ENCODE results near the gene TCP1. TPM values are rescaled to one million over a fixed set of nuclear protein-coding genes. Genes with fewer than 3 reads are reported as not detected.

Gene TCP1
- total RNA-seq, 4 donors from 2014 or later, result 68.8 to 233 (median 135) TPM

- no peak for TF ChIP-seq CTCF (IDR thresholded peaks at IDR 0.05)
- TF ChIP-seq POLR2A (IDR thresholded peaks at IDR 0.05), result no peak
- peak in 1 of 3 donors; percentile 13 for DNase-seq
- no peak overlapping the region for H3K27ac ChIP-seq
- no peak overlapping the region for H3K4me3 ChIP-seq
- H3K4me1 ChIP-seq, result no peaks in the 10 kb centered on the region
- no peaks in the 10 kb centered on the region for H3K9me3 ChIP-seq
- no peaks in the 10 kb centered on the region for H3K27me3 ChIP-seq
- no peaks in the 10 kb centered on the region for H3K36me3 ChIP-seq
Observed at GRCh38 chr6:159813781-159814180, 24.4 kb upstream of the TCP1 start.

- TF ChIP-seq POLR2A (IDR thresholded peaks at IDR 0.05) (no peak), CTCF (IDR thresholded peaks at IDR 0.05) (no peak)
- Histone ChIP-seq H3K36me3 (no peaks in the 10 kb centered on the region), H3K4me3 (no peak overlapping the region), H3K27ac (no peak overlapping the region), H3K9me3 (no peaks in the 10 kb centered on the region), H3K4me1 (no peaks in the 10 kb centered on the region), H3K27me3 (no peaks in the 10 kb centered on the region)
- DNase-seq, result no peak
Observed at GRCh38 chr6:159809149-159809548, 19.7 kb upstream of the TCP1 start.

- TF ChIP-seq POLR2A (IDR thresholded peaks at IDR 0.05) (no peak), CTCF (IDR thresholded peaks at IDR 0.05) (no peak)
Observed at GRCh38 chr6:159808647-159809046, 19.2 kb upstream of the TCP1 start.

GRCh38 chr6:159807150-159807858, 17.9 kb upstream of the TCP1 start:
- Histone ChIP-seq H3K4me1 (no peaks in the 10 kb centered on the region), H3K36me3 (no peaks in the 10 kb centered on the region), H3K9me3 (no peaks in the 10 kb centered on the region), H3K27ac (no peak overlapping the region), H3K4me3 (no peak overlapping the region), H3K27me3 (no peaks in the 10 kb centered on the region)
- TF ChIP-seq POLR2A (IDR thresholded peaks at IDR 0.05), result no peak
- no peak for TF ChIP-seq CTCF (IDR thresholded peaks at IDR 0.05)
- peak in 1 of 3 donors; percentile 22 for DNase-seq

More at GRCh38 chr6:159808647-159809046, 19.2 kb upstream of the TCP1 start:
- Histone ChIP-seq H3K4me1 (no peaks in the 10 kb centered on the region), H3K9me3 (no peaks in the 10 kb centered on the region), H3K27me3 (no peaks in the 10 kb centered on the region), H3K4me3 (no peak overlapping the region), H3K27ac (no peak overlapping the region), H3K36me3 (no peaks in the 10 kb centered on the region)
- peak in 1 of 3 donors; percentile 19 for DNase-seq

GRCh38 chr6:159806021-159806458, 16.6 kb upstream of the TCP1 start:
- H3K9me3 ChIP-seq, result no peaks in the 10 kb centered on the region
- no peaks in the 10 kb centered on the region for H3K27me3 ChIP-seq
- H3K36me3 ChIP-seq, result no peaks in the 10 kb centered on the region
- no peak overlapping the region for H3K4me3 ChIP-seq
- H3K27ac ChIP-seq, result no peak overlapping the region
- TF ChIP-seq CTCF (IDR thresholded peaks at IDR 0.05), result no peak
- TF ChIP-seq POLR2A (IDR thresholded peaks at IDR 0.05), result no peak
- DNase-seq, result no peak
- no peaks in the 10 kb centered on the region for H3K4me1 ChIP-seq
